Esophagus squamous epithelium (tissue), 4 donors: ENCODE measurements around the gene CAMK2D.

Experiments
- POLR2A ChIP-seq, 4 donors: fragments of 450-650 bp; IDR thresholded peaks; one replicate each; pipeline ENCODE4 v1.6.1; 2017; ENCODE audit warnings: antibody characterized with exemption in 4 of 4, mild to moderate bottlenecking in 4 of 4, moderate library complexity in 3 of 4
- TF ChIP-seq, protein P1 (sequence below), 6 experiments: fragments of 450-650 bp in 4 of 6; fragments of 200-600 bp in 2 of 6; sonication (generic) in 2 of 6; IDR thresholded peaks; one replicate each; pipeline ENCODE4 v1.5.1; 2016 to 2019; ENCODE audit warnings: antibody characterized with exemption in 6 of 6, mild to moderate bottlenecking in 4 of 6, moderate library complexity in 4 of 6

DNA sequence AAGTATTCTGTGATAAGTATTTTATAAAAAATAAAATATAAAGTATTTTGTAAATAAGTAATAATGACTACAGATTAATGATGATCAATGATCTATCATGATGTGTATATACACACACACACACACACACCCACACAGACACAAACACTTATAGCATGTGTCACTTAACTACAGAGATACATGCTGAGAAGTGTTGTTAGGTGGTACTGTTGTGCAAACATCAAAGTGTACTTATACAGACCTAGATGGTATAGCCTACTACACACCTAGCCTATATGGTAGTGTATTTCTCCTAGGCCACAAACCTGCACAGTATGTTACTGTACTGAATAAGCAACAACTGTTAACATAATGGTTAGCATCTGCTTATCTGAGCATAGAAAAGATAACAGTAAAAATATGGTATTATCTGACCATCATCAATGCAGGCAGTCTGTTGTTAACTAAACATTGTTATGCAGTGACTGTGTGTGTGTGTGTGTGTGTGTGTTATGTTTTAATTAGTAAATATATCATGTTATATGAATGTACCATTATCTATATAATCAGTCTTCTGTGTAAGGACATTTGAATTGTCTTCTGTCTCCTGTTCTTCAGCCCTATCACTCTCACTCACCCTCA is 138.2 kb downstream of the CAMK2D start:
- TF ChIP-seq, protein P1, sequence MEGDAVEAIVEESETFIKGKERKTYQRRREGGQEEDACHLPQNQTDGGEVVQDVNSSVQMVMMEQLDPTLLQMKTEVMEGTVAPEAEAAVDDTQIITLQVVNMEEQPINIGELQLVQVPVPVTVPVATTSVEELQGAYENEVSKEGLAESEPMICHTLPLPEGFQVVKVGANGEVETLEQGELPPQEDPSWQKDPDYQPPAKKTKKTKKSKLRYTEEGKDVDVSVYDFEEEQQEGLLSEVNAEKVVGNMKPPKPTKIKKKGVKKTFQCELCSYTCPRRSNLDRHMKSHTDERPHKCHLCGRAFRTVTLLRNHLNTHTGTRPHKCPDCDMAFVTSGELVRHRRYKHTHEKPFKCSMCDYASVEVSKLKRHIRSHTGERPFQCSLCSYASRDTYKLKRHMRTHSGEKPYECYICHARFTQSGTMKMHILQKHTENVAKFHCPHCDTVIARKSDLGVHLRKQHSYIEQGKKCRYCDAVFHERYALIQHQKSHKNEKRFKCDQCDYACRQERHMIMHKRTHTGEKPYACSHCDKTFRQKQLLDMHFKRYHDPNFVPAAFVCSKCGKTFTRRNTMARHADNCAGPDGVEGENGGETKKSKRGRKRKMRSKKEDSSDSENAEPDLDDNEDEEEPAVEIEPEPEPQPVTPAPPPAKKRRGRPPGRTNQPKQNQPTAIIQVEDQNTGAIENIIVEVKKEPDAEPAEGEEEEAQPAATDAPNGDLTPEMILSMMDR (IDR thresholded peaks at IDR 0.05), result no peak
- TF ChIP-seq POLR2A (IDR thresholded peaks at IDR 0.05), result no peak
